ENCODE results near the gene PLPP7. TPM values are rescaled to one million over a fixed set of nuclear protein-coding genes. Genes with fewer than 3 reads are reported as not detected.
A peak's percentile ranks its signal among the peaks of the same experiment; 100 is the strongest.

The PLPP7 gene
- total and polyA plus RNA-seq, 3 donors from 2014 or later = 8.6 to 29.9 (median 23.9) TPM

GRCh38 chr9:131346559-131346958, 57.0 kb downstream of the PLPP7 start:
- H3K27ac ChIP-seq = no peak overlapping the region
- no peak for DNase-seq
- no peak for TF ChIP-seq CTCF (IDR thresholded peaks at IDR 0.05)
- TF ChIP-seq POLR2A (IDR thresholded peaks at IDR 0.05) = no peak
- H3K4me3 ChIP-seq = no peak overlapping the region
- H3K9me3 ChIP-seq = no peaks in the 10 kb centered on the region
- intact Hi-C loops (cut with DNase I; ENCODE audit: low total_unique reads) = no loop called here
- no peaks in the 10 kb centered on the region for H3K36me3 ChIP-seq (ENCODE audit: low read depth, missing control alignments)
- no peaks in the 10 kb centered on the region for H3K27me3 ChIP-seq
- WGBS, 2 donors = 83 to 96% methylated on average over 6 of the region's 6 CpGs
- H3K4me1 ChIP-seq = no peaks in the 10 kb centered on the region

DNA sequence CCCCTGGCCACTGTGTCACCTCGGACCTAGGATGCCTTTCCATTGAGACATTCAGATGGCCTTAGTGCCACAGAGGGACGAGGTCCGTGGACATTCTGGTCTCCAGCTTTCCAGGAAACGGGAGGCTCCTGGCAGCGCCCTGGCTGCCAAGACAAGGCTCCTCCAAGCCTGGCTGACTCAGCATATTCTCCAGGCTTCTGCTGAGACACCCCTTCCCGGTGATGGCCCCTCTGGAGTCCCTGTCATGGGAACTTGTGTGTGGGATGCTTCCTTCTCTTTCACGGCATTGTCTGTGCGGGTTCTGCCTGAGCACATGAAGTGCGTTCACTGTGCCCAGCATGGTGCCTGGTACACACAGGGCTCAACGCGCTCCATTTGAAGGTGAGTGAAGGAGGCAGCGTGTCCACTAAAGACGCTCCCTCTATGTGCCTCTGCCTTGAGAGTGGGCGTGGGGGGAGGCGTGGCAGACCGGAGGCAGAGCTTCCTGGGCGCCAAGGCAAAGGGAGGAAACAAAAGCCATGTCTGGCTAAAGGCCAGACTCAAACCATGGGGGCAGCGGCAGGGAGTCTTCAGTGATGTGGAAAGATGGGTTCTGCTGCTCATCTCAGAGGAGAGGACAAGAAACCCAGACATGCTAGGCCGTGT, 58.0 kb downstream of the PLPP7 start:
- DNase-seq = no peak
- Histone ChIP-seq H3K4me1 (no peaks in the 10 kb centered on the region), H3K4me3 (no peak overlapping the region), H3K36me3 (ENCODE audit: low read depth, missing control alignments) (no peaks in the 10 kb centered on the region), H3K27me3 (no peaks in the 10 kb centered on the region), H3K9me3 (no peaks in the 10 kb centered on the region), H3K27ac (no peak overlapping the region)
- intact Hi-C loops (cut with DNase I; ENCODE audit: low total_unique reads) = no loop called here
- TF ChIP-seq CTCF (IDR thresholded peaks at IDR 0.05) (no peak), POLR2A (IDR thresholded peaks at IDR 0.05) (no peak)
- WGBS, 2 donors = 65 to 81% methylated on average over 13 to 19 of the region's 19 CpGs

- no peaks in the 10 kb centered on the region for H3K27me3 ChIP-seq
- intact Hi-C loops (cut with DNase I; ENCODE audit: low total_unique reads) = no loop called here
- no peaks in the 10 kb centered on the region for H3K9me3 ChIP-seq
- TF ChIP-seq POLR2A (IDR thresholded peaks at IDR 0.05) (no peak), CTCF (IDR thresholded peaks at IDR 0.05) (no peak)
- H3K4me1 ChIP-seq = no peaks in the 10 kb centered on the region
- H3K4me3 ChIP-seq = no peak overlapping the region
- WGBS, 2 donors = 77 to 86% methylated on average over 10 of the region's 10 CpGs
- no peak for DNase-seq
- H3K36me3 ChIP-seq (ENCODE audit: low read depth, missing control alignments) = no peaks in the 10 kb centered on the region
- no peak overlapping the region for H3K27ac ChIP-seq
These were observed 59.4 kb downstream of the PLPP7 start for GRCh38 chr9:131348631-131349521.

DNA sequence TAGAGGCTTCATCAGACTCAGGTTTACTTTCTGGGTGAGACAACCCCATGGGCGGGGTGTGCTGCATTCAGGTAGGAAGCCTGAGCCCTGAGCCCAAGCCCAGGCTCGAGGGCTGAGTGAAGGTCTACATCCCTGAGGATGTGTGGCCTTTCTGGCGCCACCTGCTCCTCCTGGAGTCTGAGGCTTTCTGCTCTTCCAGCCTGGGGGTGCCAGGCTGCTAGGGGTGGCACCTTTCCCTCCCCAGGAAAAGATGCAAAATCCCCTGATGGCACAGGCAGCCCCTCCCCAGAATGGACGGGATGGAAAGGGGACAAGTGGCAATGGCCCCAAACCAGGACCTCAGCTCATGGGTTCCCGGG, 60.0 kb downstream of the PLPP7 start:
- no peaks in the 10 kb centered on the region for H3K36me3 ChIP-seq (ENCODE audit: low read depth, missing control alignments)
- intact Hi-C loops (cut with DNase I; ENCODE audit: low total_unique reads) = no loop called here
- TF ChIP-seq CTCF (IDR thresholded peaks at IDR 0.05) (no peak), POLR2A (IDR thresholded peaks at IDR 0.05) (no peak)
- WGBS, 2 donors = 51 to 62% methylated on average over 2 to 5 of the region's 5 CpGs
- H3K4me1 ChIP-seq = no peaks in the 10 kb centered on the region
- no peak for DNase-seq
- H3K4me3 ChIP-seq = peak overlapping the region in 1 of 2 donors; percentile 20
- no peaks in the 10 kb centered on the region for H3K9me3 ChIP-seq
- no peak overlapping the region for H3K27ac ChIP-seq
- no peaks in the 10 kb centered on the region for H3K27me3 ChIP-seq
